HEK293 (cell line): ENCODE results near the gene FPGS.

Experiments used
- CTCF ChIP-seq: fragments of 450-650 bp; formaldehyde crosslinking; IDR thresholded peaks from 2 replicates; pipeline ENCODE4 v1.5.1; 2016; ENCODE audit warnings: missing biosample characterization, missing genetic modification characterization
- KLF10 ChIP-seq: fragments of 450-650 bp; IDR thresholded peaks from 2 replicates; pipeline ENCODE4 v1.5.1; 2018; ENCODE audit warnings: missing biosample characterization, mild to moderate bottlenecking, missing genetic modification characterization
- KLF7 ChIP-seq: fragments of 450-650 bp; formaldehyde crosslinking; IDR thresholded peaks from 2 replicates; pipeline ENCODE4 v1.5.1; 2016; ENCODE audit warnings: missing biosample characterization, missing genetic modification characterization, borderline replicate concordance
- ZBTB1 ChIP-seq: fragments of 450-650 bp; formaldehyde crosslinking; IDR thresholded peaks from 2 replicates; pipeline ENCODE4 v1.5.1; 2016; ENCODE audit warnings: missing biosample characterization, missing genetic modification characterization
- ZNF24 ChIP-seq: fragments of 450-650 bp; formaldehyde crosslinking; IDR thresholded peaks from 2 replicates; pipeline ENCODE4 v1.5.1; 2016; ENCODE audit warnings: missing biosample characterization, missing genetic modification characterization
- ZNF362 ChIP-seq: fragments of 450-650 bp; formaldehyde crosslinking; IDR thresholded peaks from 2 replicates; pipeline ENCODE4 v1.5.1; 2016; ENCODE audit warnings: missing biosample characterization, missing genetic modification characterization
- ZNF596 ChIP-seq: fragments of 450-650 bp; IDR thresholded peaks from 2 replicates; pipeline ENCODE4 v1.5.0; 2018; ENCODE audit warnings: missing biosample characterization, mild to moderate bottlenecking, missing genetic modification characterization, moderate library complexity
- ZSCAN4 ChIP-seq: fragments of 450-650 bp; formaldehyde crosslinking; IDR thresholded peaks from 2 replicates; pipeline ENCODE4 v1.5.1; 2017; ENCODE audit warnings: missing biosample characterization, missing genetic modification characterization

GRCh38 chr9:127844821-127845359 lies 42.2 kb downstream of the FPGS start:
- no peak for TF ChIP-seq ZBTB1 (tag by site-specific recombination)
- TF ChIP-seq KLF10 (tag by site-specific recombination): no peak
- no peak for TF ChIP-seq CTCF (tag by site-specific recombination)
- no peak for TF ChIP-seq KLF7 (tag by site-specific recombination)
- TF ChIP-seq ZNF24 (tag by site-specific recombination): no peak
- TF ChIP-seq ZNF596: no peak
- no peak for TF ChIP-seq ZSCAN4 (tag by site-specific recombination)
- no peak for TF ChIP-seq ZNF362
